ENCODE measurements around the gene FOXP1. TPM values are rescaled to one million over a fixed set of nuclear protein-coding genes. Genes with fewer than 3 reads are reported as not detected.
A peak's percentile ranks its signal among the peaks of the same experiment; 100 is the strongest.

The FOXP1 gene
- total RNA-seq, 4 donors from 2014 or later, result 169 to 300 (median 202) TPM

- 90 to 92% methylated on average over 2 of the region's 2 CpGs for WGBS, 2 donors (ENCODE audit: low coverage in 1 of 2)
- Histone ChIP-seq H3K4me3 (no peak overlapping the region), H3K9me3 (no peaks in the 10 kb centered on the region), H3K27ac (no peak overlapping the region), H3K4me1 (peaks cover 0 to 31% (median 7%) of the 10 kb centered on the region in 3 donors), H3K27me3 (no peaks in the 10 kb centered on the region), H3K36me3 (no peaks in the 10 kb centered on the region)
- TF ChIP-seq POLR2AphosphoS5 (IDR thresholded peaks at IDR 0.05) (no peak), EP300 (IDR thresholded peaks at IDR 0.05) (no peak), POLR2A (IDR thresholded peaks at IDR 0.05) (no peak), CTCF (IDR thresholded peaks at IDR 0.05) (no peak)
- no peak for ATAC-seq
These were observed 164.2 kb downstream of the FOXP1 start for GRCh38 chr3:71419369-71419768.

- TF ChIP-seq CTCF (IDR thresholded peaks at IDR 0.05) (no peak), EP300 (IDR thresholded peaks at IDR 0.05) (no peak), POLR2A (IDR thresholded peaks at IDR 0.05) (no peak), POLR2AphosphoS5 (IDR thresholded peaks at IDR 0.05) (no peak)
- no peaks in the 10 kb centered on the region for H3K9me3 ChIP-seq
- no peaks in the 10 kb centered on the region for H3K36me3 ChIP-seq
- H3K4me1 ChIP-seq, result peaks cover 0 to 25% (median 3%) of the 10 kb centered on the region in 3 donors
- H3K4me3 ChIP-seq, result no peak overlapping the region
- H3K27ac ChIP-seq, result no peak overlapping the region
- 38 to 49% methylated on average over 6 of the region's 6 CpGs for WGBS, 2 donors (ENCODE audit: low coverage in 1 of 2)
- H3K27me3 ChIP-seq, result no peaks in the 10 kb centered on the region
- no peak for ATAC-seq
These were observed 165.7 kb downstream of the FOXP1 start for GRCh38 chr3:71417791-71418190.

GRCh38 chr3:71416876-71417275 is 166.7 kb downstream of the FOXP1 start:
- peaks cover 0 to 23% (median 3%) of the 10 kb centered on the region in 3 donors for H3K4me1 ChIP-seq
- H3K27me3 ChIP-seq, result no peaks in the 10 kb centered on the region
- no peaks in the 10 kb centered on the region for H3K9me3 ChIP-seq
- H3K36me3 ChIP-seq, result no peaks in the 10 kb centered on the region
- WGBS, 2 donors (ENCODE audit: low coverage in 1 of 2), result 92 to 100% methylated on average over 4 to 8 of the region's 8 CpGs
- ATAC-seq, result no peak
- no peak overlapping the region for H3K27ac ChIP-seq
- H3K4me3 ChIP-seq, result no peak overlapping the region
- no peak for TF ChIP-seq POLR2A (IDR thresholded peaks at IDR 0.05)
- no peak for TF ChIP-seq CTCF (IDR thresholded peaks at IDR 0.05)
- TF ChIP-seq EP300 (IDR thresholded peaks at IDR 0.05), result no peak

- Histone ChIP-seq H3K9me3 (no peaks in the 10 kb centered on the region), H3K4me1 (peaks cover 0 to 23% (median 3%) of the 10 kb centered on the region in 3 donors), H3K36me3 (no peaks in the 10 kb centered on the region), H3K27ac (no peak overlapping the region), H3K4me3 (no peak overlapping the region), H3K27me3 (no peaks in the 10 kb centered on the region)
- 83 to 92% methylated on average over 2 of the region's 2 CpGs for WGBS, 2 donors (ENCODE audit: low coverage in 1 of 2)
- ATAC-seq, result no peak
- no peak for TF ChIP-seq POLR2A (IDR thresholded peaks at IDR 0.05)
- no peak for TF ChIP-seq CTCF (IDR thresholded peaks at IDR 0.05)
- no peak for TF ChIP-seq POLR2AphosphoS5 (IDR thresholded peaks at IDR 0.05)
- no peak for TF ChIP-seq EP300 (IDR thresholded peaks at IDR 0.05)
These were observed 167.8 kb downstream of the FOXP1 start for GRCh38 chr3:71415681-71416122.

GRCh38 chr3:71414189-71414927 is 169.2 kb downstream of the FOXP1 start:
- peaks cover 0 to 23% (median 3%) of the 10 kb centered on the region in 3 donors for H3K4me1 ChIP-seq
- WGBS, 2 donors (ENCODE audit: low coverage in 1 of 2), result 68 to 94% methylated on average over 6 to 11 of the region's 15 CpGs
- no peaks in the 10 kb centered on the region for H3K9me3 ChIP-seq
- H3K27me3 ChIP-seq, result no peaks in the 10 kb centered on the region
- ATAC-seq, result peak; percentile 50
- H3K36me3 ChIP-seq, result no peaks in the 10 kb centered on the region
- TF ChIP-seq POLR2AphosphoS5 (IDR thresholded peaks at IDR 0.05) (no peak), POLR2A (IDR thresholded peaks at IDR 0.05) (no peak), EP300 (IDR thresholded peaks at IDR 0.05) (no peak), CTCF (IDR thresholded peaks at IDR 0.05) (no peak)
- H3K4me3 ChIP-seq, result no peak overlapping the region
- H3K27ac ChIP-seq, result no peak overlapping the region
